IPS-NIHi11 (cell line): ENCODE measurements around the gene KHDC4.

Experiments
- DNase-seq: peaks from one replicate; pipeline ENCODE4 v3.0.0; 2012; ENCODE audit warnings: mixed read lengths, low spot score

Gene KHDC4

DNA sequence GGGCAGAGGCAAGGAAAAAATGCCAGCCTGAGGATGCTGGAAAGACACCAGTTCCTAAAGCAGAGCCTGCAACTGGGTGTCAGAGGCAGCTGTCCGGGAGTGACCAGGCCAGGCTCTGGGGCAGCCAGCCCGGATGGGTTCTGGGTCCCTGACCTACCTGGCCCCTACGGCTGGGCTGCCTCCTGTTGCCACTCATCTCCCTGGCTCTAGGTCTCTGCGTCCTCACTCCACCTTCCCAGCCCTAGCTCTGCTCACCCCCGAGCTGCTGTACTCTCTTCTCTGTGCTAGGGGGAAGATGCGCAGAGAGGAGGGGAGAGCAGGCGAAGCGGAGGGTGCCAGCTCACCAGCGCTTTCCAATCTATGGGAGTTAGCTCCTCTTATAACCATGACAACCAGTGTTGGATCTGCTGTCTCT lies 35.2 kb upstream of the KHDC4 start:
- DNase-seq = no peak

DNA sequence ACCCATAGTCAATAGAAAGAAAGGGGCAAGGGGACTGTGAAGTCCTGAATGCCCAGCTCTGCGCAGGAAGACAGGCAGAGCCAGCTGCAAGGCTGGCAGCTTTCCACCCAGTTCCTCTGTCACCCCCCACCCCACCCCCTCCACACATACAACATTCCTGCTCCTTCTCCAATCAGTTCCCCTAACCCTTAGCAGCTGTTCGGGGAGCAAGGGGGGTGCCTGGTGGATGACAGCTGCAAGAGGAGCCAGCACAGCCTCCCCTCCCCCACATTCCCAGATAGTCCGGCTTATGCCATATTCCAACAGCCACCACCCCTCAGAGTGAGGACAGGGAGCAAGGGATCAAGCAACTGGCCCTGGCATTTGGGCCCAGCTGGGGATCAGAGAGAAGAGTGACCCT lies 34.5 kb upstream of the KHDC4 start:
- DNase-seq = no peak

DNA sequence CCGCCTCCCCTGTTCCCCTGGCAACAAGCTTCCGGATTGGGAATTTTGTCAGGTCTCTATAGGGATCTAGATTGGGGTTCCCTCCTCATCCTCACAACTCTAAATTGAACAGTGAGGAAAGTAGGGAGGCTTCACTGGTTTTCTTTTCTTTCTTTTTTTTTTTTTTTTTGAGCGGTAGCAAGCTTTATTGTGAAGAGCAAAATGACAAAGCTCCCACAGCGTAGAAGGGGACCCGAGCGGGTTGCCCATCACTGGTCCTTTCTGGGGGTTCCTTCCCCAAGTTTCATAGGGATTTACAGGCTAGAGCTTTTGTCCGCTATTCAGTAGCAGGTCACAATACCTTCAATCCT lies 33.8 kb upstream of the KHDC4 start:
- DNase-seq = no peak

DNA sequence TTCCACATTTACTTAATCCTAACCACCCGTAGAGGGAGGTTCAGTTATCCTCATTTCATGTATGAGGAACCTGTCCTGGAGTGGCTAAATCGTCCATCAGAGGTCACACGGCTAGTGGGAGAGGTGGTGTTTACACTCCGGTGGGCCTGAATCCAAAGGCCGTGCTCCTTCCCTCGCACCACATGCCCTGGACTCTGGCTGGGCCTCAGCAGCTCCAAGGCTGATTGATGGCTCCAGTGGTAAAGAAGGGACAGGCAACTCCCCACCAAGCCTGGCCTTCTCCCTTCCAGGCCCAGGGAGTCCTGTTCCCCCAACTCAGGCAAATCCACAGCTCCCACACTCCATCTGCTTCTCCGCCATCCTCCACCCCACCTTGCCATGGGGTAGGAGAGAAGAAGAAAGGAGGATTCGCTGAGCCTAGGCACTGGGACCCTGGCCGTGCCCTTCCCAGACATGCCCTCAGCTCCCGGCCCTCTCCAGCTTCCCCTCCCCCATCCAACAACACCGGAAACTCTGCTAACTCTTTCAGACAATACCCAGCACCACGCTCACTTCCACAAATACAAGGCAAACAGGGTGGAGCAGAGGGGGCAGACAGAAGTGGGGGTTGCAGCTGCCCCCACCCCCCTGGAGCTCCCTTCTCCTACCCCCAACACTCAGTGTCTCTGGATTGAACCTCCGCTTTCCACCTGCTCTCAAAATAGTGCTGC lies 33.3 kb upstream of the KHDC4 start:
- DNase-seq = no peak

DNA sequence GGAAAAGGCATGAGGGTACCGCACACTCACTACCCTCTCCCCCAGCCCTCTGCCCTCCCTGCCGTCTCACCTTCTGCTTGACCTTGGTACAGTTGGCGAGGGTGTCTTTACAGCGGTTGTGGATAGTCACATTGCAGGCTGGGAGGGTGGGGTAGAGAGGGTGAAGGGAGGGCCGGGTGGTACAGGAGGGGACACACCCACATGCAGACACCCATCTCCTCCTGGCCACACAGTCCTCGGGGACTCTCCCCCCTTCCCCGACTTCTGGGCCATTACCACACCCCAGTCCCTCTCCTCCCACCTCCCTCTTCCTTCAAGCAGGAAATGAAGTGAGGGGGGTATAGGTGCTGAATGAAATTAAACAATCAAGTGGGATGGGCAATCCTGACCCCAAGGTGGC lies 32.5 kb upstream of the KHDC4 start:
- no peak for DNase-seq

GRCh38 chr1:155966135-155966534 lies 31.9 kb upstream of the KHDC4 start:
- no peak for DNase-seq

DNA sequence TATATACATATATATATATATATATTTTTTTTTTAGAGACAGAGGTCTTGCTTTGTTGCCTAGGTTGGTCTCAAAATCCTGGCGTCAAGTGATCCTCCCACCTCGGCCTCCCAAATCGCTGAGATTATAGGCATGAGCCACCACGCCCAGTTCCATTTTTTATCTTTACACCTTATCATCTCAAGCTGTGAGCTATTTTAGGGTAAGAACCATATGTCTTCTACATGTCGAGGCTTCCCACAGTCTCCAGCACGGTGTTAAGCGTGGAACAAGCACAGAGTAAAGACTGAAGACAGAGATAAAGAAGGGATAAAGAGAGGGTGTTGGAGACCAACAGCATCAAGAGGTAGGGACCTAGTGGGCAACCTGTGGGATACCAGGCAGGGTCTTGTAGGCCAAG lies 30.0 kb upstream of the KHDC4 start:
- DNase-seq = no peak

GRCh38 chr1:155962599-155963211 lies 28.5 kb upstream of the KHDC4 start:
- no peak for DNase-seq

DNA sequence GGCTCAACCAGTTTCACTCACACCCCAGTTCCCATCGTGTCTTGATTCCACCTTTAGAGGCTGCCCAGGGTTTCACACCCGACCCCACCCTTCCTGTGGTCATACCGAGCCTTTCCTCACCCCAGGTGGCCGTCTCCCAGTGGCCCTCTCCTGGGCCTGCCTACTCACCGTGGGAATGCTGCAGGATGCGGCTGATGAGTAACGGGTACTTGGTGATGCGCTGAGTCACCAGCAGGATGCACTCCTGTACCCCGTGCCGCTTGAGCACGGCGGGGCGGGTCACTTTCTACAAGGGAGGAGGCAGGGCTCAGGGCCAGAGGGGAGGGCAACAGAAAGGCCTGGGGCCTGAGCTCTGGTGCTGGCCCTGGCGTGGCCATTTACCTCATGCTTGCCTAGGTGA lies 27.7 kb upstream of the KHDC4 start:
- peak; percentile 58 for DNase-seq

DNA sequence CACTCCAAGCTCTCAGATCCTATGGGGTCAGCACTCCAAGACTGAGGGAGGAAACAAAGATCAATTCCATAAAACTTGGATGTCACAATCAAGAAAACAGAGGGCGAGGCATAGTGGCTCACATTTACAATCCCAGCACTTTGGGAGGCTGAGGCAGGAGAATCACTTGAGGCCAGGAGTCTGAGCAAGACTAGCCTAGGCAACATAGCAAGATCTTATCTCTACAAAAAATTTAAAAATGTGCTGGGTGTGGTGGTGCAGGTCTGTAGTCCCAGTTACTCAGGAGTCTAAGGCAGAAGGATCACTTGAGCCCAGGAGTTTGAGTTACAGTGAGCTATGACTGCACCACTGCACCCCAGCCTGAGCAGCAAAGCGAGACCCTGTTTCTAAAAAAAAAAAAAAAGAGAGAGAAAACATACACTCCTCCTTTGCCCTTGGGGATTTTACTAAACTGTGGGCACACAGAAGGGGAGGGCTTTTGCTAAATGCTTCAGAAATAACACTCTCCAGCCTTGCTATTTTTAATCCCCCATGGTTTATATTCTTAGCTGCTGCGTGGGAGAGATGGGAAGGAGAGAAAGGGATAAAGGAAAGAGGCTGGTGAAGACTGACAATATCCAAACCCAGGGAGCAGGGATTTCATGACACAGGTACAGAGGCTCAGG lies 26.0 kb upstream of the KHDC4 start:
- DNase-seq = no peak

DNA sequence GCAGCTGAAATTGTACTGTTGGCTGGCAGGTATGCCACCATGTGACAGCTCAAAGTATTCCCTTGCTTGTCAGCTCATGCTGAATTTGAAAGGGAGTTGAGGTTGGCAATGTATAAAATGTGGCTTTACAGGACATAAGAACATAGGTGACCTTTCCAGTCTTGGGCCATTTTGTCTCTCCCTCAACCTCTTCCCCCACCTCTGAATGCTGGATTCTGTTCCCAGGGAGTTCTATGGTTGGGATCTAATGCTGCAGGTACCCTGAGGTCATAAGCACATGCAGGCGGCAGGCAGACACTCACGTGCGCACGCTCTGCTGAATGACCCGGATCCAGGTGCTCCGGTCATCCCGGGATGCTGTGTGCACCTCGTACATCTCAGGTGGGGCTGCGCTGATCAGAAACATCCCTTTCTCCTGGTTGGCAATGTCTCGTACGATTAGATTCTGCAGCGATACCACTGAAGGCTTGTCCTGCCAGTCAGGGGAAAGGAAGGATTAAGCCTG lies 23.2 kb upstream of the KHDC4 start:
- DNase-seq = no peak

DNA sequence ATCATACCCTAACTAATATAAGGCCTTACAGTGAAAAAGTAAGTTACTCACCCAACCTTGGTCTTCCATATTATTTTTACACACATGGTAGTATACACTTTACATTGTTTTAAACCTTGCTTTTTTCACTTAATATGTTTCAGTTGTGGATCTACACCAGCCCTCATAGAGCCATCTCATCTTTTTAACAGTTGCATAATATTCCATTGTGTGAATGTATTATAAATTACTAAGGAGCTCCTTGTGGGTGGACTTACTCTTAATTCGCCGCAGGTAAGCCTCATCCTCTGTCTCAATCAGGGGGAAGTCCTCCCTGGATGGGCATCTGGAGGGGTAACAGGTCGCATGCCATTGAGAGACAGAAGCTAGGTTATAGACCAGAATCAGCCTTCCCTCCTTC lies 20.4 kb upstream of the KHDC4 start:
- DNase-seq = no peak

GRCh38 chr1:155952505-155952890 lies 18.3 kb upstream of the KHDC4 start:
- no peak for DNase-seq

- no peak for DNase-seq
Observed at GRCh38 chr1:155951753-155952504, 17.7 kb upstream of the KHDC4 start.

DNA sequence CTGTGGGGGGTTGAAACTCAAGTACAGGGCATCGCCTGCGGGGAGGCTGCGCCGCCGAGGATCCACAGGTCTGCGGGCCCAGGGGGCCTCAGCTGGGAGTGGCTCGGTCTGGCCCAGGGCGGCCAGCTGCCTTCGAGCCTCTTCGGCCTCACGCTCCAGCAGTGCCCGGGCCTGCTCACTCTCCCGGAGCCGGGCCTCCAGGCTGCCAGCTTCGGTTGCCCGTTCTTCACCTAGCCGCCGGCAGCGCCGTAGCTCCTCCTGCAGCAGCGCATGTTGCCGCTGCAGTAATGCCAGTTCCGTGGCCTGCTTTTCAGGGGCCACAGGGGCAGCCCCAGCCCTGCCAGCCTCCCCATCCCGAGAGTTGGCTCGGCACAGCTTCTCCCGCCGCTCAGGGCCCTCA lies 16.6 kb upstream of the KHDC4 start:
- no peak for DNase-seq

DNA sequence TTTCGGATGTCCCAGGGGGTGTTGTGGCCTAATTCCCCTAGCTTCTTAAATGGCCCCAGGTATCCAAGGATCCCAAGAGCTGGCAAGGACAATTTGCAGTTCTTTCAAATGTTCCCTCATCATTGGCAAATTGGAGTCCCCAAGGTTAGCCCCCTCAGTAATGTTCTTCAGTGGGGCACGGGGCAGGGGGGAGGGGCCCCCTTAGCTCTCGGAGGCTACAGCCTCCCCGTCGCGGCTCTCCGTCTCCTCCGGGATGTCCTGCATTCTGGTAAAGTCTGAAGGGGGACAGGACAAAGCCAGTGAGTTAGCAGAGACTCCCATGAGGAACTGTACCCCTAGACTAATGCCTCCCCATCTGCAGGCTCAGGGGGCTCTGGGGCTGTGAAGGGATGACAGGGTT lies 13.5 kb upstream of the KHDC4 start:
- no peak for DNase-seq

DNA sequence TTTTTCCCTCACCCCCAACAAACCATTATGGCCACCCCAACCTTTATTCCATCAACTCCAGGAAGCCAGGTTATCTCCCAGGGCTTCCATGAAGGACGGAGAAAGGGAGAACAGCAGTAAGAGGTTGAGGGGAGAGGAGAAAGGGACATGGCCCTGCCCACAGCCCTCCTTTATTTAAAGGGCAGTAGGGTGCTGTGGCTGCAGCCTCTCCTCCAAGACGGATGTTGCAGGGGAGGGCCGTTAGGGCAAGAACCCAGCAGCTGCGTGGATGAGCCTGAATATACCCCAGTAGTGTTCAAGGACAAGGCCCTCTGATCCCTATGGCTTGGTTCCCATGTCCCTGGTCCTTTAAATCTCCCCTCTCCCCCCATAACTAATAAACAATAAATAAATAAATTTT lies 13.1 kb upstream of the KHDC4 start:
- DNase-seq = no peak

DNA sequence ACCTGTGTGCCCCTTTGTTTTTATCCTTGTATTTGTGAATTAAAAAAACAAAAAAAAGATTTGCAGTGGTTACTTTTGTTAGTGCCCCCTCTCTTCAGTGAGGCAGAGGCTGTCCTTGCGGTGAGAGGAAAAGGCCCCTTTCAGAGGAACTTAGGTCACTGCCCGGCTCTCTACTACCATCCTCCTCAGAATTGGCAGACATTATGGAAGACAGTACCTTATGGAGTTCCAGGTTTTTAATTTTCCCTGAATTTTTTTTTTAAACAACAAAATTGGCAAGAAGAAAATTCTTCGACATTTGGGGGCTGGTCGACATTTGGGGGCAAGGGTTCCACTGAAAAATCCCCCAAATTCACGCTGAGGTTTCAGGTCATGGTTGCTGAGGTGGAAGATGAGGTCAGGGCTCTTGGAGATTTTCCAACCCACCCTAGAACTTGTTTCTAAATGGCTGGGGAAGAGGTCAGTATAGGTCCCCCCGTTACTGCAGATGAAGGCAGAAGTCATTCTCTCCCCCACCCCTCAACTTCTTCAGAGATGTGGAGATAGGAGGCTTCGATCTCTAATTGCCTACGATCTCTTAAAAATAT lies 12.5 kb upstream of the KHDC4 start:
- DNase-seq = no peak

- DNase-seq = no peak
Observed at GRCh38 chr1:155944444-155944799, 10.2 kb upstream of the KHDC4 start.

DNA sequence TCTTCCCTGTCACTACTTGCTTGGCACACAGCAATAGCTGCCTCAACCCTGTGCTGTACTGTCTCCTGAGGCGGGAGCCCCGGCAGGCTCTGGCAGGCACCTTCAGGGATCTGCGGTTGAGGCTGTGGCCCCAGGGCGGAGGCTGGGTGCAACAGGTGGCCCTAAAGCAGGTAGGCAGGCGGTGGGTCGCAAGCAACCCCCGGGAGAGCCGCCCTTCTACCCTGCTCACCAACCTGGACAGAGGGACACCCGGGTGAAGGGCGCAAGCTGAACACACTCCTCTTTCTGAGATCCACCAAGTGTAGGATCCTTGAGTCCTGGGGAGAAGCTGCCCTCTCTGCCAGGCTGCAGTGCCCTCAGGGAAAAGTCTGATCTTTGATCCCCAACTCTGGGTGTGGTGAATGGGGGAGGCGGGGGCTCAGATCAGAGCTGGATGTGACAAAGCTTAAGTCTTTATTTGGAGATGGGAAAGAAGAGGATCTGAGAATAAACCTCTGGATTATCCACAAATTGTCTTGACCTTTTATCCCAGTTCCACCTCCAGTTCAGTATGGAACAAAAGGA lies 8.4 kb upstream of the KHDC4 start:
- no peak for DNase-seq

DNA sequence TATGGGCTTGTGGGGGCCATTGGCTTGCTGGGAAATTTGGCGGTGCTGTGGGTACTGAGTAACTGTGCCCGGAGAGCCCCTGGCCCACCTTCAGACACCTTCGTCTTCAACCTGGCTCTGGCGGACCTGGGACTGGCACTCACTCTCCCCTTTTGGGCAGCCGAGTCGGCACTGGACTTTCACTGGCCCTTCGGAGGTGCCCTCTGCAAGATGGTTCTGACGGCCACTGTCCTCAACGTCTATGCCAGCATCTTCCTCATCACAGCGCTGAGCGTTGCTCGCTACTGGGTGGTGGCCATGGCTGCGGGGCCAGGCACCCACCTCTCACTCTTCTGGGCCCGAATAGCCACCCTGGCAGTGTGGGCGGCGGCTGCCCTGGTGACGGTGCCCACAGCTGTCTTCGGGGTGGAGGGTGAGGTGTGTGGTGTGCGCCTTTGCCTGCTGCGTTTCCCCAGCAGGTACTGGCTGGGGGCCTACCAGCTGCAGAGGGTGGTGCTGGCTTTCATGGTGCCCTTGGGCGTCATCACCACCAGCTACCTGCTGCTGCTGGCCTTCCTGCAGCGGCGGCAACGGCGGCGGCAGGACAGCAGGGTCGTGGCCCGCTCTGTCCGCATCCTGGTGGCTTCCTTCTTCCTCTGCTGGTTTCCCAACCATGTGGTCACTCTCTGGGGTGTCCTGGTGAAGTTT lies 7.8 kb upstream of the KHDC4 start:
- no peak for DNase-seq
